GM12878 (cell line): ENCODE data around the gene SPRYD3. TPM values are rescaled to one million over a fixed set of nuclear protein-coding genes. Genes with fewer than 3 reads are reported as not detected.

Source experiments
- ATAC-seq: fragments of 200-7000 bp; cut with Tn5 transposase; 3 replicates; pipeline ENCODE4 v1.9.1; 2020; ENCODE audit warnings: mild to moderate bottlenecking, moderate library complexity
- BruUV-seq: library from RNA; stranded (reverse); fragments of 400-500 nt; replicated peaks from 2 replicates; lab custom pipeline; 2021; lab: Mats Ljungman, UMichigan
- CTCF ChIA-PET: fragments of 300-600 bp; sonication (Branson Sonifier 250); formaldehyde crosslinking; extraction: SDS; loops from one replicate; lab custom pipeline; 2021; ENCODE audit warnings: inconsistent platforms; lab: Yijun Ruan, JAX
- POLR2A ChIA-PET: fragments of 350-600 bp; formaldehyde crosslinking; extraction: SDS; loops from one replicate; lab custom pipeline; 2021; ENCODE audit warnings: inconsistent platforms; lab: Charles Lee
- RAD21 ChIA-PET: fragments of 300-600 bp; sonication (Branson Sonifier 250); formaldehyde crosslinking; loops from one replicate; lab custom pipeline; 2023; ENCODE audit warnings: antibody characterized with exemption; ENCODE audit not compliant: unreplicated experiment; lab: Charles Lee
- SMC1A ChIA-PET: fragments of 300-600 bp; sonication (Branson Sonifier 250); formaldehyde crosslinking; loops from one replicate; lab custom pipeline; 2023; ENCODE audit not compliant: unreplicated experiment, uncharacterized antibody; lab: Charles Lee
- DNase-seq: peaks from one replicate; pipeline ENCODE4 v3.0.0-alpha.2; 2011; ENCODE audit warnings: low read depth, low spot score
- FAIRE-seq: peaks from 3 replicates; lab custom pipeline; 2011; peaks lifted over from hg19 to GRCh38; lab: Jason Lieb, UNC
- H2AFZ ChIP-seq: 2 replicates; pipeline ENCODE4 v1.6.0; 2011; ENCODE audit warnings: low read depth, low read length, control low read depth; ENCODE audit not compliant: control insufficient read depth
- H3K27ac ChIP-seq: 2 replicates; pipeline ENCODE4 v1.5.1; 2011; ENCODE audit warnings: control low read depth; ENCODE audit not compliant: control insufficient read depth, insufficient read depth
- H3K27me3 ChIP-seq, 2 experiments: replicated peaks in 1 of 2; 2 replicates each; pipeline versions ENCODE4 v1.6.0 to v1.6.1; 2011; ENCODE audit warnings: low read length in 1 of 2; ENCODE audit not compliant: control insufficient read depth in 2 of 2, insufficient read depth in 2 of 2
- H3K36me3 ChIP-seq, 2 experiments: 2 replicates each; pipeline ENCODE4 v1.5.1; 2011; ENCODE audit warnings: low read length in 1 of 2; ENCODE audit not compliant: control insufficient read depth in 2 of 2, insufficient read depth in 2 of 2
- H3K4me1 ChIP-seq: 2 replicates; pipeline ENCODE4 v1.6.1; 2011; ENCODE audit warnings: mild to moderate bottlenecking, low read length, moderate library complexity, mixed read lengths; ENCODE audit not compliant: control insufficient read depth, insufficient read depth
- H3K4me2 ChIP-seq: 2 replicates; pipeline ENCODE4 v1.6.0; 2011; ENCODE audit warnings: control low read depth; ENCODE audit not compliant: control insufficient read depth, insufficient read depth
- H3K4me3 ChIP-seq: fragments of 200-600 bp; sonication (generic); 2 replicates; pipeline ENCODE4 v1.5.1; 2016
- H3K79me2 ChIP-seq: 2 replicates; pipeline ENCODE4 v1.6.0; 2011; ENCODE audit warnings: low read length; ENCODE audit not compliant: control insufficient read depth, insufficient read depth
- H3K9ac ChIP-seq: 2 replicates; pipeline ENCODE4 v1.8.0; 2011; ENCODE audit warnings: low read length, control low read depth, mixed read lengths; ENCODE audit not compliant: control insufficient read depth, insufficient read depth
- H3K9me3 ChIP-seq: replicated peaks from 3 replicates; pipeline ENCODE4 v1.5.1; 2011; ENCODE audit warnings: mild to moderate bottlenecking, low read length; ENCODE audit not compliant: control insufficient read depth, insufficient read depth
- H4K20me1 ChIP-seq: 2 replicates; pipeline ENCODE4 v1.6.0; 2011; ENCODE audit not compliant: control insufficient read depth, insufficient read depth
- REST ChIP-seq: IDR thresholded peaks from 2 replicates; pipeline ENCODE4 v1.6.1; 2012; ENCODE audit warnings: mild to moderate bottlenecking, low read depth, low read length
- SPI1 ChIP-seq: IDR thresholded peaks from 2 replicates; pipeline ENCODE4 v1.6.1; 2011; ENCODE audit warnings: low read depth, mild to moderate bottlenecking, low read length, moderate library complexity, borderline replicate concordance; ENCODE audit not compliant: insufficient read depth
- WGBS: methylation state at CpG from one replicate; pipeline ENCODE4 v1.1.6; 2016; ENCODE audit warnings: low lambda C conversion rate; ENCODE audit not compliant: insufficient replicate concordance, insufficient coverage; ENCODE audit errors: missing lambda C conversion rate; 5-methylcytosine and 5-hydroxymethylcytosine counted together
- in situ Hi-C: fragments of 300-500 bp; cut with MboI; formaldehyde crosslinking; loops from 9 replicates; pipeline ENCODE4 v1.14.3; 2018; ENCODE audit warnings: mixed read lengths
- intact Hi-C: fragments of 100-400 bp; cut with micrococcal nuclease; formaldehyde crosslinking; loops from one replicate; pipeline ENCODE4 v1.14.2; 2022; ENCODE audit not compliant: unreplicated experiment
- polyA plus RNA-seq, 11 experiments: library from polyadenylated mRNA; depleted of rRNA in 4 of 11; unstranded in 6 of 11; stranded (reverse) in 5 of 11; fragments of >200 nt; fragmentation: Nextera tagmentation in 4 of 11; fragmentation: Illumina TruSeq in 1 of 11; extraction: Ambion mirVana in 4 of 11; extraction: Trizol in 1 of 11; gene quantifications; 1 replicate in 1 of 11; 2 replicates in 10 of 11; pipeline versions ENCODE4 v1.2.1 to v1.2.3, GENCODE V29; 2011 to 2016; ENCODE audit warnings: inconsistent platforms in 2 of 11, missing spikeins in 2 of 11, low read depth in 1 of 11
- total RNA-seq, 4 experiments: library from RNA; depleted of rRNA in 3 of 4; stranded (reverse); fragments of >200 nt in 3 of 4; fragmentation: Illumina TruSeq in 1 of 4; extraction: Trizol in 1 of 4; gene quantifications; 2 replicates each; pipeline versions ENCODE4 v1.2.1 to v1.2.3, GENCODE V29; 2013 to 2021

SPRYD3 gene
- total and polyA plus RNA-seq, 10 of the 15 experiments (the other 5 are each of a cell fraction or from before 2014, with no cell fraction given) = 2.3 to 26.4 (median 20.2) TPM

DNA sequence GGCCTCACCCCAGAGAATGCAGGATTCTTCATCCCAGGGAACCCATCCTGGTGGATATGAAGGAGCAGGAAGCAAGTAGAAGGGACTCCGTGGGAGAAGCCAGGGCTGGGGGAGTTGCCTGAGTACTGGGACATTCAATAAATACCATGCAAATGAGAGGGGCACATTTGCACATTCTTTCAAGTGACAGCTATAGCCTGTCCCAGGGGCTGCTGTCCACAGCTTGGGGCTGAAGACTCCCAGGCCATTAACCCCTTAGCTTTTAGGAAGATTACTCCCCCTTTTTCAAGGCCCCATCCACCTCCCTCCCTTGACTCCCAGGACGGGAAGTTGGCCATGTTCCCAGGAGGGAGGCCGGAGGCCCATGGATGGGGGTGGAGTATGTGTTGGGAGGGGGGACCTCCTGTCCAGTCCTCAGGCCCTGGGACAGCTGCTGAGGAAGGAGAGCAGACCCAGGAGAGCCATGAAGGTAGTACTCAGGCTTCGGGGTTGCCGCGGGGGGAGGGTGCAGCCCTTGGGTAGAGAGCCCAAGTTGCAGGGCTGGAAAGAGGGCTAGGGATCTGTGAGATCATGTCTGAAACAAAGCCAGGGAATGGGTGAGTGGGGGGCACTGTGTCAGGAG lies 30.3 kb downstream of the SPRYD3 start:
- SMC1A ChIA-PET = interaction anchor here (0.9 to 1.1 kb wide), 2 partner anchors 54 to 219 kb away, joined by 3 read pairs; no protein-coding TSS in a partner anchor
- no peak overlapping the region for H2AFZ ChIP-seq
- no peak overlapping the region for H3K9ac ChIP-seq
- CTCF ChIA-PET = interaction anchor here (0.6 to 2.1 kb wide), 8 partner anchors 12 to 98 kb away, joined by 3 to 12 read pairs (median 6); partner anchors contain the start of genes EIF4B and SPRYD3
- H3K36me3 ChIP-seq = no peaks in the 10 kb centered on the region
- ATAC-seq = no peak
- no TSS peak for BruUV-seq
- RAD21 ChIA-PET = interaction anchor here (1.0 to 1.5 kb wide), 3 partner anchors 36 to 168 kb away, joined by 3 to 4 read pairs (median 4); partner anchors contain the start of gene IGFBP6
- H3K4me3 ChIP-seq = no peak overlapping the region
- in situ Hi-C loops = no loop called here
- POLR2A ChIA-PET = interaction anchor here (0.6 kb wide), 1 partner anchor 17 kb away, joined by 3 read pairs; no protein-coding TSS in a partner anchor
- 77% methylated on average over 6 of the region's 6 CpGs for WGBS
- intact Hi-C loops = no loop called here
- no peaks in the 10 kb centered on the region for H3K27me3 ChIP-seq
- no peaks in the 10 kb centered on the region for H3K9me3 ChIP-seq
- no peaks in the 10 kb centered on the region for H3K79me2 ChIP-seq
- no peak for DNase-seq
- peaks cover 19% of the 10 kb centered on the region for H3K4me1 ChIP-seq
- no peak overlapping the region for H3K27ac ChIP-seq
- no peak overlapping the region for H3K4me2 ChIP-seq
- TF ChIP-seq REST (peak; percentile 52; the same call in 1 of the 2 replicates), SPI1 (no peak)
- TF ChIP-seq, all 136 proteins: peak for 1
- no peaks in the 10 kb centered on the region; the same call in 1 of the 2 replicates for H4K20me1 ChIP-seq
- FAIRE-seq = no peak
